ENCODE results near the gene PDIA5. TPM values are rescaled to one million over a fixed set of nuclear protein-coding genes. Genes with fewer than 3 reads are reported as not detected.
A peak's percentile ranks its signal among the peaks of the same experiment; 100 is the strongest.

Gene PDIA5
- total RNA-seq, 2 donors from 2014 or later, result 28.0 to 33.2 TPM

- ATAC-seq (ENCODE audit: insufficient number of reproducible peaks, low FRiP score, low read depth) (no peak), DNase-seq (ENCODE audit: low spot score) (no peak)
- peaks cover 23% of the 10 kb centered on the region for H3K36me3 ChIP-seq
Measured at GRCh38 chr3:123156276-123156995, 89.6 kb downstream of the PDIA5 start.

GRCh38 chr3:123157209-123157597 is 90.4 kb downstream of the PDIA5 start:
- Histone ChIP-seq H3K27ac (no peak overlapping the region), H3K27me3 (replicated peaks; ENCODE audit: insufficient read depth) (no peaks in the 10 kb centered on the region), H3K9me3 (no peaks in the 10 kb centered on the region), H3K4me1 (ENCODE audit: control insufficient read depth in 1 of 2, low read depth in 2 of 2) (peaks cover 0 to 6% of the 10 kb centered on the region in 2 donors), H3K4me3 (no peak overlapping the region), H3K36me3 (peaks cover 23% of the 10 kb centered on the region)
- ATAC-seq (ENCODE audit: insufficient number of reproducible peaks, low FRiP score, low read depth) (no peak), DNase-seq (ENCODE audit: low spot score) (no peak)
- no peak for TF ChIP-seq CTCF (IDR thresholded peaks at IDR 0.05)

More at GRCh38 chr3:123156276-123156995, 89.6 kb downstream of the PDIA5 start:
- no peaks in the 10 kb centered on the region for H3K9me3 ChIP-seq
- peaks cover 0 to 6% of the 10 kb centered on the region in 2 donors for H3K4me1 ChIP-seq (ENCODE audit: control insufficient read depth in 1 of 2, low read depth in 2 of 2)
- H3K27me3 ChIP-seq (replicated peaks; ENCODE audit: insufficient read depth), result no peaks in the 10 kb centered on the region
- no peak for TF ChIP-seq CTCF (IDR thresholded peaks at IDR 0.05)
- H3K4me3 ChIP-seq, result no peak overlapping the region
- H3K27ac ChIP-seq, result no peak overlapping the region

- Histone ChIP-seq H3K27ac (no peak overlapping the region), H3K36me3 (peaks cover 20% of the 10 kb centered on the region), H3K4me3 (no peak overlapping the region), H3K27me3 (replicated peaks; ENCODE audit: insufficient read depth) (no peaks in the 10 kb centered on the region), H3K4me1 (ENCODE audit: control insufficient read depth in 1 of 2, low read depth in 2 of 2) (peaks cover 0 to 6% of the 10 kb centered on the region in 2 donors), H3K9me3 (no peaks in the 10 kb centered on the region)
- no peak for DNase-seq (ENCODE audit: low spot score)
- ATAC-seq (ENCODE audit: insufficient number of reproducible peaks, low FRiP score, low read depth), result peak; percentile 4
- no peak for TF ChIP-seq CTCF (IDR thresholded peaks at IDR 0.05)
Measured at GRCh38 chr3:123157598-123158287, 90.9 kb downstream of the PDIA5 start.

- Histone ChIP-seq H3K27ac (no peak overlapping the region), H3K27me3 (replicated peaks; ENCODE audit: insufficient read depth) (no peaks in the 10 kb centered on the region), H3K9me3 (no peaks in the 10 kb centered on the region), H3K4me1 (ENCODE audit: control insufficient read depth in 1 of 2, low read depth in 2 of 2) (peaks cover 0 to 6% of the 10 kb centered on the region in 2 donors), H3K36me3 (peaks cover 16% of the 10 kb centered on the region), H3K4me3 (no peak overlapping the region)
- ATAC-seq (ENCODE audit: insufficient number of reproducible peaks, low FRiP score, low read depth), result no peak
- no peak for TF ChIP-seq CTCF (IDR thresholded peaks at IDR 0.05)
- DNase-seq (ENCODE audit: low spot score), result no peak
Measured at GRCh38 chr3:123158330-123158729, 91.5 kb downstream of the PDIA5 start.

GRCh38 chr3:123158899-123159390 is 92.1 kb downstream of the PDIA5 start:
- H3K4me3 ChIP-seq, result no peak overlapping the region
- no peak for TF ChIP-seq CTCF (IDR thresholded peaks at IDR 0.05)
- no peak for DNase-seq (ENCODE audit: low spot score)
- no peak overlapping the region for H3K27ac ChIP-seq
- H3K27me3 ChIP-seq (replicated peaks; ENCODE audit: insufficient read depth), result no peaks in the 10 kb centered on the region
- peaks cover 18% of the 10 kb centered on the region for H3K36me3 ChIP-seq
- no peak for ATAC-seq (ENCODE audit: insufficient number of reproducible peaks, low FRiP score, low read depth)
- no peaks in the 10 kb centered on the region for H3K9me3 ChIP-seq
- peaks cover 0 to 6% of the 10 kb centered on the region in 2 donors for H3K4me1 ChIP-seq (ENCODE audit: control insufficient read depth in 1 of 2, low read depth in 2 of 2)
